ENCODE data around the gene XXYLT1.

DNA sequence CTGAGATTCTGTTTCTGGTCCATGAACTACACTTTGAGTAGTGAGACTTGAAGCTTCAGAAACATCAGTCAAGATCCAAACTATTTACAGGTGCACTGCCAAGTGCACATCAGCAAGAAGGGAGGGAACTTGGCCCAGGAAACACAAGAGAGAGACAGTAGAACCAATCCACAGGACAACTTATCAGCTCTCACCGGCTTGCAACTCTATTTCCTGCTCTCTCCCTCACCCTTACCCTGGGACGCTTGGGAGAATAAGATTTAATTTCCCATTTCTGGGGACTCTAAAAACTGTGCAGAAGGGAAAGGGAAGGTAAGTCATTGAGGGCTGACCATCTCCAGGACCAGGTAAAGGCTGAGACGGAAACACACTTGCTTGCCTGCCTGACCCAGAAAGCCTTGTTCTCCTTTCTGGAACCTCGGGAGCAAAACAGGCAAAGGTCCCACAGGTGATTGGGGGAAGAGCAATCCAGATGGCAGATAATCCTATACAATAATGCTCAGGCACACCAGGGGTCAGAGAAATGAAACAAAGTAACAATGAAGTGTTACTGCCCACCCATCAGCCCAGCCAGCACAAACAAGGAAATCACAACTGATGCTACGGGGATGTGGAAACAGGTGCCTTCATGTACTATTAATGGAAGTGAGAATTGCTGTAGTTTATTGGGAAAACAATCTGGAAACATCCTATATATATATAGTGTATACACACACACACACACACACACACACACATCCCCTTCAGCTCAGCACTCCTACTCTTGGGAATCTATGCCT is 154.4 kb downstream of the XXYLT1 start:
- TF ChIP-seq, protein P1, sequence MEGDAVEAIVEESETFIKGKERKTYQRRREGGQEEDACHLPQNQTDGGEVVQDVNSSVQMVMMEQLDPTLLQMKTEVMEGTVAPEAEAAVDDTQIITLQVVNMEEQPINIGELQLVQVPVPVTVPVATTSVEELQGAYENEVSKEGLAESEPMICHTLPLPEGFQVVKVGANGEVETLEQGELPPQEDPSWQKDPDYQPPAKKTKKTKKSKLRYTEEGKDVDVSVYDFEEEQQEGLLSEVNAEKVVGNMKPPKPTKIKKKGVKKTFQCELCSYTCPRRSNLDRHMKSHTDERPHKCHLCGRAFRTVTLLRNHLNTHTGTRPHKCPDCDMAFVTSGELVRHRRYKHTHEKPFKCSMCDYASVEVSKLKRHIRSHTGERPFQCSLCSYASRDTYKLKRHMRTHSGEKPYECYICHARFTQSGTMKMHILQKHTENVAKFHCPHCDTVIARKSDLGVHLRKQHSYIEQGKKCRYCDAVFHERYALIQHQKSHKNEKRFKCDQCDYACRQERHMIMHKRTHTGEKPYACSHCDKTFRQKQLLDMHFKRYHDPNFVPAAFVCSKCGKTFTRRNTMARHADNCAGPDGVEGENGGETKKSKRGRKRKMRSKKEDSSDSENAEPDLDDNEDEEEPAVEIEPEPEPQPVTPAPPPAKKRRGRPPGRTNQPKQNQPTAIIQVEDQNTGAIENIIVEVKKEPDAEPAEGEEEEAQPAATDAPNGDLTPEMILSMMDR (IDR thresholded peaks at IDR 0.05; ENCODE audit: low read length): no peak
- TF ChIP-seq EZH2 (IDR thresholded peaks at IDR 0.05; ENCODE audit: borderline replicate concordance, low read length): no peak
